Activated CD8-positive, alpha-beta memory T cell treated with anti-CD3 and anti-CD28 coated beads for 48 hours (primary cell): ENCODE data around the gene NFKBIL1.
"Not testable (repeated sequence)": the region's sequence is repeated elsewhere in the genome, so short reads cannot be mapped to it uniquely, and the experiment has no call there.

Source experiments
- DNase-seq, 3 experiments: peaks; one replicate each; pipeline ENCODE4 v3.0.0-alpha.2; 2020; ENCODE audit warnings: low read depth in 2 of 3, low spot score in 2 of 3

NFKBIL1 gene

GRCh38 chr6:31579546-31580437, 32.4 kb downstream of the NFKBIL1 start:
- no peak for DNase-seq

- DNase-seq: no peak
Measured at GRCh38 chr6:31580438-31580740, 33.0 kb downstream of the NFKBIL1 start.

- peak in 2 of 3 experiments; percentile 82 to 88 for DNase-seq
Measured at GRCh38 chr6:31580807-31581433, 33.5 kb downstream of the NFKBIL1 start.

- DNase-seq: no peak
Measured at GRCh38 chr6:31581434-31582229, 34.2 kb downstream of the NFKBIL1 start.

GRCh38 chr6:31582230-31582643, 34.8 kb downstream of the NFKBIL1 start, which contains the start of gene LTB:
LTB (minus strand) TSS chr6:31582424; CDS start chr6:31582417, 7 bp downstream.
- no peak for DNase-seq

GRCh38 chr6:31585491-31585890, 38.1 kb downstream of the NFKBIL1 start:
- DNase-seq: no peak

GRCh38 chr6:31586008-31586407, 38.6 kb downstream of the NFKBIL1 start, which contains the start of gene LST1:
LST1 (plus strand) TSS chr6:31586277; CDS start chr6:31587300, 1,023 bp downstream.
- DNase-seq: no peak

- no peak for DNase-seq
Measured at GRCh38 chr6:31586599-31587281, 39.3 kb downstream of the NFKBIL1 start.

- DNase-seq: no peak
Measured at GRCh38 chr6:31587791-31588777, 40.7 kb downstream of the NFKBIL1 start.

- DNase-seq: no peak
Measured at GRCh38 chr6:31588871-31589650, 41.7 kb downstream of the NFKBIL1 start.

- DNase-seq: not testable (repeated sequence)
Measured at GRCh38 chr6:31590691-31591090, 43.3 kb downstream of the NFKBIL1 start.

GRCh38 chr6:31592396-31592771, 45.0 kb downstream of the NFKBIL1 start:
- no peak for DNase-seq

GRCh38 chr6:31597006-31597405, 49.6 kb downstream of the NFKBIL1 start:
- no peak for DNase-seq

GRCh38 chr6:31607317-31607716, 59.9 kb downstream of the NFKBIL1 start:
- no peak for DNase-seq
